GM15510 (cell line): ENCODE measurements around the gene MAN2B2.

ENCODE experiments used
- POLR2A ChIP-seq: IDR thresholded peaks from 3 replicates; pipeline ENCODE4 v1.6.1; 2011; ENCODE audit warnings: borderline replicate concordance; ENCODE audit not compliant: insufficient read length; ENCODE audit errors: extremely low read depth

Gene MAN2B2

DNA sequence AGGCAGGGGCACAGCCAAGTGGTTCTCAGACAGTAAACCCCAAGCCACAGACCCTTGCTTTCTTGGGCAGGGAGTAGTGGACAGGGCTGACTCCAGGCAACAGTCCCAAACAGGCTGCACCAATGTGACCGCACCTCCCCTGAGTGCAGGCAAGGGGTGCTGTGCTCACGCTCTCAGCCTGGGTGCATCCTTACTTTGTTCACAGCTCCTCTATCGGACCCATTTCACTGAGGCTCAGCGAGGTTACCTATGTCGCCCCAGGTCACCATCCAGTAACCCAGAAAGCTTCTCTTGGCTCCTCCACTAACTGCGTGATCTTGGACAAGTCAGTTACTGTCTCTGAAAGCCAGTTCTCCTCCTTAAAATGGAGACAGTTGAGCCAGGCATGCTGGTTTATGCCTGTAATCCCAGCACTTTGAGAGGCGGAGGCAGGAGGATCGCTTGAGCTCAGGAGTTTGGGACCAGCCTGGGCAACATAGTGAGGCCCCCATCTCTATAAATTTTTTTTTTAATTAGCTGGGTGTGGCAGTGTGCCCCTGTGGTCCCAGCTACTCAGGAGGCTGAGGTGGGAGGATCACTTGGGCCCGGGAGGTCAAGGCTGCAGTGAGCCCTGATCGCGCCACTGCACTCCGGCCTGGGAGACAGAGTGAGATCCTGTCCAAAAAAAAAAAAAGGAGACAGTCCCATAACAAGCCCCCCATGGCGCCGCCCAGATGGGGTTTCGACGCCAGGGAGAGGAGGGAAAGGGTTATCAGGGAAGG, 823 bp upstream of the MAN2B2 start:
- no peak for TF ChIP-seq POLR2A

DNA sequence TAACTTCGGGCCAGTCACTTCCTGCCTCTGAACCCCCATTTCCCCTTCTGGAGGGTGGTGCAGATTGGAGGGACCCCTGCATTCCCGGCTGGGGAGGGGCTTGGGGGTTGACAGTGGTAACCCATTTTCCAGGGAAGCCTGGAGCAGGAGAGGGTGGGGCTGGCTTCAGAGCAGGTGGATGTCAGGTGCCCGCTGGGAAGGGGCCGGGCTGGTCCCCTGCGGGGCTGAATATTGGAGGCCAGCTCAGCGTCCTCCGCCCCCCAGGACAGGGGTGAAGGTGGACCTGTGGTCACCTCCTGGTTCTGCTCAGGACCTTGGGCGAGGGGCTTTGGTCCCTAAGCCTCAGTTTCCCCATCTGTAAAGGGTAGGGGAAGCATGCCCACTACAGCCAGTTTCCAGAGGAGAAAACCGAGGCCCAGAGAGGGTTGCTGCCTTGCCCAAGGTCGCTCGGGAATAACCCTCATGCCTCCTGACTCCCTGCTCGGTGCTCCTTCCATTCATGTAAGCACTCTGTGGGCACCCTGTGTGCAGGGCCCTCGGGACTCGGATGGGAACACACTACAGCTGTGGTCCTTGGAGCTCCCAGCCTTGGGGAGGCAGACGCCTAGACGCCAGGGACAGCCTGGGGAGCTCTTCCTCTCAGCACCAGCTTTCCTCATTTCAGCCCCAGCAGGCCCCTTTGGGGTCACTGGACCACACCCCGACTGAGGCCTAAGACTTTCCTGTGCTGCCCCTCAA, 683 bp downstream of the MAN2B2 start:
- TF ChIP-seq POLR2A: no peak

DNA sequence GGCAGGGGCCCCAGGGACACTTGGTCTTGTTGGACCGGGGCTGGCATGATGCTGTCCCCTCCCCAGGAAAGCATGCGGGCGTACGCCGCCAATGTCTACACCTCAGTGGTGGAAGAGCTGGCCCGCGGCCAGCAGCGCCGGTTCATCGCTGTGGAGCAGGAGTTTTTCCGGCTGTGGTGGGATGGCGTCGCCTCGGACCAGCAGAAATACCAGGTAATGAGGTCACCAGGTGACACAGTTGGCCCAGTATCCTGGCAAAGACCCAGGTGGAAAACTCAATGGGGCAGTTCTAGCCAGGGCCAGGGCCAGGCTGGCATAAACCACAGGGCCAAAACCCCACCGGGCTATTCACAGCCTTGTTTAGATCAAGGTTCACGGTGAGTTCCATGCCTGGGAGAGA, 1.5 kb downstream of the MAN2B2 start:
- TF ChIP-seq POLR2A: no peak

DNA sequence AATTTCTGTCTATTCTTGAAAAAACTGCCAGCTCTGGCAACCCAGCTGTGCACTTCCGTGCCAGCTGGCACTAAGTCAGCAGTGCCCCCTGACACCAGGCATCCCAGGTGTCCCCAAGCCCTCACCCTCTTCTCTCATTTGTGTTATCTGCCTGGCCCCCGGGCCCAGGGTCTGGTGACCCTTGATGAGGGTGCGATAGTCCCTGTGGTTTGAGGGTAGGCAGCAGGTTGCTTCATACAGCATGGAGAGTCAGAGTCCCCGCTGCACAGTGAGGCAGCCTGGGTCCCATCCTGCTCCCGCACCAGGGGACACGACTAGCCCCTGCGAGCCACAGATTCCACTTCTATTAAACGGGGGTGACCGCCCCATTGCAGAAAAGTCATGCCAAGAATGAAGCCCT, 1.9 kb downstream of the MAN2B2 start:
- no peak for TF ChIP-seq POLR2A

DNA sequence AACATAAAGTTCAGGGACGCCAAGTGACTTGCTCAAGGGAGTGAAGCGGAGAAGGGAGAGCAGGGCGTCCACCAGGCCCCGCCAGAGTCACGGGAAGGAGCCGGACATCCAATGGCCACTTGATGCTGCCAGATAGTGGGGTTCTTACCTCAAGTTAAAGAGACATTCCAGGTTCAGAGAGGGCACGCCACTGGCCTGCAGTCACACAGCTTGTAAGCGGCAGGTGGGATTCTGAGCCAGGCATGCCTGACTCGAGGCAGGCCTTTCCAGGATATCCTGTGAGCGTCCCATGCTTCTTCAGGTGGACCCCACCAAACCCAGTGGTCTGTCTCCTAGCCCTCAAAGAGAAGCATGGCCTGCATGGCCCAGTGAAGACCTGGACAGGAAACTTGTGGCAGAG, 2.4 kb downstream of the MAN2B2 start:
- no peak for TF ChIP-seq POLR2A

DNA sequence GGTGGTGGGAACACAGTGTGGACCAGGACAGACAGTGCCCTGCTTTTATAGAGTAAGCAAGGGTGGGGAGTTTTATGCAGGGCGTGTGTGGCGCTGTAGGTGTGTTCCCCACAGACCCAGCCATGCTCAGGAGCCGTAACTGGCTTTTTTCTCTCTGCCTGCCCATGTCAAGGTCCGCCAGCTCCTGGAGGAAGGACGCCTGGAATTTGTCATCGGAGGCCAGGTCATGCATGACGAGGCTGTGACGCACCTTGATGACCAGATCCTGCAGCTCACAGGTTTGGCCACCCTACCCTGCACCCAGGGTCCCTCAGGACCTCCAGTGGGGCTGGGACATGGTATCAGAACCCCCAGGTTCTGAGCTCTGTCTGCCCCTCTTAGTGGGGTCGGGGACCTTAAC, 3.2 kb downstream of the MAN2B2 start:
- no peak for TF ChIP-seq POLR2A

DNA sequence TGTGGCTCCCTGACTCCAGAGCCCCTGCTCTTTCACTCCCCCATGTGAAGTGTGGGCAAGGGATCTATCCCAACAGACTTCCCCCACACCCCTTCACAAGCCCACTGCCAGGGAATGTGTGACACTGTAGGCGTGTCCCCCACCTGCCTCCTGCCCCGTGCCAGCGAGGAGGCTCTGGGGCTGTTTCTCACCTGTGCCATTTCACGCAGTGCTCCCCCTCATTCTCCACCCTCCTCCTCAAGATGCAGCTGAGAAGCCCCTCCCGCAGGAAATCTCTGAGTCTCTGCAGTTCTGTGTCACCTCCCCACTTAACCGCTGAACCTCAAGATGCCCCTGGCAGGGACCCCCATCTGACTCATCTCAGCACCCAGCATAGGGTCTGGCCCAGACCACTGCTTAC, 5.4 kb downstream of the MAN2B2 start:
- TF ChIP-seq POLR2A: no peak

DNA sequence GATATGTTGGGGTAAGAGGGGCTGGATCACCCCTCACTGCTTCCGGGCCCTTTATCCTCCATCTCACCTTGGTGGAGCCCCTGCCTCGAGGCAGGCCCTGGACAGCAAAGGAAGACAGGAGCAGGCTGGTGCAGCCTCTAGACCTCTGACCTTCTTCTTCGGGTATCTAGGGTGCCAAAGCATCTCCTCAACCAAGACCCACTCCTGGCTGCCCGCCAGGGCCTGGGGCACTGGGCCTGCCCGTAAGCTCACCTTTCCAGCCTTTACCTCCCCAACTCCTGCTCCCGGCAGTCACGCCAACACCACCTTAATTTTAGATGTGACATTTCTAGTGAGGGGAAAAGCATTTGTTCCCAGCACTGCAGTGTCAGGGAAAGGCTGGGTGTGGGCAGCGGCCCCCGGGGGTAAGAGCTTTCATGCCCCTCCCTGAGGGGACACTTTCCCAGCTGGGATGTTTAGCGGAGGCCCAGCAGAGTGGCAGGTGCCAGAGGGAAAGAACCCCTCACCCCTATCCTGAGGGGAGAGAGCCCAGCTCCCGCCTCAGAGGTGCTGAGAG, 6.7 kb downstream of the MAN2B2 start:
- no peak for TF ChIP-seq POLR2A

DNA sequence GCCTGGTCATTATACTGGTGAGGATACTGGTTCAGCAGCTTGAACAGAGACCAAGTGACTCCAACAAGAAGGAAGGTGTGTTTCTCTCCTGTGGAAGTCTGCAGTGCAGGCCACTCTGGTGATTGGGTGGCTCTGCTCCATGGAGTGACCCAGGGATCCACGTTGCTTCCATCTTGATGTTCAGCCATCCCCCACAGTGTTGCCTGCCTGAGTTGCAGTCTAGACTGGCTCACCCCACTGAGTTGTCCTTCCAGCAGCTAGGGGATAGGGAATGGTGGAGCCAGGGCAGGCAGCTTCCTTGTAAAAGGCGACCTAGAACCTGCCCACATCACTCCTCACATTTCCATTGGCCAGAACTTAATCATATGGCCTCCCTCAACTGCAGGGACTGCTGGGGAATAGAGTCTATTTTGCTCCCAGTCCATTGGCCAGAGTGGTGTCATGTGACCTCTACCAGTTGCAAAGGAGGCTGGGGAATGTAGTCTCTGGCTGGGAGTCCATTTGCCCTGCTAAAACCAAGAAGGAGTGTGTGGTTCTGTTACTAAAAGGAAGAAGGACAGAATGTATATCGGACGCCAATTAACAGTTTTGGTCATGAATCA, 8.0 kb downstream of the MAN2B2 start:
- no peak for TF ChIP-seq POLR2A

DNA sequence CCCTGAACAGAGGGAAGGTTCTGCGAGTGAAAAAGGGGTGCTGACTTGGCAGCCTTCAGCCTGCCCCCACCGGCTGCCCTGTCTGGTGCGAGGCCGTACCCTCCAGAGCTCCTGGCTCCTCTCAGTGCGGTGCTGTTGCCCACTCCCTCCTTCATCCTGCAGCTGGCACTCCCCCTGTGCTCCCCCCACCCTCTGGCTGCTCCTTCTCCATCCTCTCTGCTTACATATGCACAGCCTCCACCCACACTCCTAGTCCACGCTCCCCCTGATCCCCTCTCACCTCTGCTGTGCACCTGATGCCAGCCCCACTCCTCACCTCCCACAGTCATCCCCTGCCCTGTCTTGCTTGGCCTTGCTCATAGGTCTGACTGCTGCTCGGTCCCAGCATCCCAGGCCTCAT, 9.9 kb downstream of the MAN2B2 start:
- TF ChIP-seq POLR2A: no peak

DNA sequence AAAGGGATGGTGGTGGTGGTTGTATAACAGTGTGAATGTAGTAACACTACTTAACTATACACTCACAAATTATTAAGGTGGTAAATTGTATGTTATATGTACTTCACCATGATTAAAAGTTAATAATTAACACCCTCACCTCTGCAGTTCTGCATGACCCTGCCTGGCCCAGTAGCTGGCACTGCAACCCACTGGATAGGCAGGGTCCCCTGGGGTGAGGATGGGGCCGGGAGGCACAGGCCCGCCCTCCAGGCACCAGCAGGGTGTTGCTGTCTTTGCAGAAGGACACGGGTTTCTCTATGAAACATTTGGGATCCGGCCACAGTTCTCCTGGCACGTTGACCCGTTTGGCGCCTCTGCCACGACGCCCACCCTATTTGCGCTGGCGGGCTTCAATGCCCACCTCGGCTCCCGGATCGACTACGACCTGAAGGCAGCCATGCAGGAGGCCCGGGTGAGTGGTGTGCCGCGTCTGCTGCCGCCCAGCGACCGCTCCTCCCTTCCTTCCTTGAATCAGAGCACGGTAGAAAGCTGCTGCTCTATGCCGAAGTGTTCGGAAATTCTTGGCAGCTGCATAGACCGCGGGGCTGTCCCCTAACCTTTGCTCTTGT, 11.8 kb downstream of the MAN2B2 start:
- TF ChIP-seq POLR2A: no peak

DNA sequence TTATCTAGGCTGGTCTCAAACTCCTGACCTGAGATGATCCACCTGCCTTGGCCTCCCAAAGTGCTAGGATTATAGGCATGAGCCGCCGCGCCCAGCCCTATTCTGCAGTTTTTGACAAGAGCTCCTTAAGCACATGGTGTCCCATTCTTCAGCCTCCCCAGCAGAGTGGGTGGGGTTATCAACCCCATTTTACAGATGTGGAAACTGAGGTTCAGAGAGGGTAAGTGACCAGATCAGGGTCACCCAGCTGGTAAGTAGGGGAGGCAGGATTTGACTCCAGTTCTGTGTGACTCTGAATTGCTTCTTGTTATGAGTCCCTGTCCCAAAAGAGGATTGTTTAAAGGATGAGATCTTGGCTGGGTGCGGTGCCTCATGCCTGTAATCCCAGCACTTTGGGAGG, 14.5 kb downstream of the MAN2B2 start:
- no peak for TF ChIP-seq POLR2A

DNA sequence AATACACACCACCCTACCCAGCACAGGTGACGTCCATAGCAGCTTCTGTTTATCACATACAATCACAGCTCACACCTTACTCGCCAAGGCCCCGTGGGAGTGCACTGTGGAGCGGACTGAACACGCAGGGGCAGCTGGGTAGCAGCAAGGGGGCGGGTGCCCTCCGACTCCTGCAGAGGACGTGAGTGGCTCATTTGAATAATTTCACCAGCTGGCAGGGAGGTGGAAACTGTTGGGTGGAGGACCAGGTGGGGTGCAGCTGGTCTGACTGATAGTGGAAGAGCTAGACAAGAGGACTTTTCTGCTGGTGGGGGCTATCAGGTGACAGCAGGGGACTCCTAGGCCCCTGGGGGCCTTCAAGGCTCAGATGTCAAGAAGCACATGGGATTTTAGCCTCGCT, 16.3 kb downstream of the MAN2B2 start:
- no peak for TF ChIP-seq POLR2A

DNA sequence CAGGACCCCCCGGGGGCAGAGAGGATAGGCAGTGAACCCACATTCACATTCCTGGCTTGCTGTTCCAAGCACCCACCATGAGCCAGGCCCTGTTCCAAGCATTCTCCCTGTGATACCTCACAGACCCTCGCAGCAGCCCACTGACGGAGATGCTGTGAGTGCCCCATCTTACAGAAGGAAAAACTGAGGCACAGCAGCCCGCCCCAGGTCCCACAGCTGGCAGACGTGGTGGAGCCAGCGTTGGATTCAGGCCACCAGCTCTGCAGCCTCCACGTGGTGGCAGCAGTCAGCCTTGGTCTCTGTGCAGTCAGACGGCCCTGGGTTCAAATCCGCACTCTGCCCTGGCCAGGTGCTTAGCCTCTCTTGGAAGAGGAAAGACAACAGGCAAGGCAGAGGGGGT, 16.8 kb downstream of the MAN2B2 start:
- TF ChIP-seq POLR2A: no peak

DNA sequence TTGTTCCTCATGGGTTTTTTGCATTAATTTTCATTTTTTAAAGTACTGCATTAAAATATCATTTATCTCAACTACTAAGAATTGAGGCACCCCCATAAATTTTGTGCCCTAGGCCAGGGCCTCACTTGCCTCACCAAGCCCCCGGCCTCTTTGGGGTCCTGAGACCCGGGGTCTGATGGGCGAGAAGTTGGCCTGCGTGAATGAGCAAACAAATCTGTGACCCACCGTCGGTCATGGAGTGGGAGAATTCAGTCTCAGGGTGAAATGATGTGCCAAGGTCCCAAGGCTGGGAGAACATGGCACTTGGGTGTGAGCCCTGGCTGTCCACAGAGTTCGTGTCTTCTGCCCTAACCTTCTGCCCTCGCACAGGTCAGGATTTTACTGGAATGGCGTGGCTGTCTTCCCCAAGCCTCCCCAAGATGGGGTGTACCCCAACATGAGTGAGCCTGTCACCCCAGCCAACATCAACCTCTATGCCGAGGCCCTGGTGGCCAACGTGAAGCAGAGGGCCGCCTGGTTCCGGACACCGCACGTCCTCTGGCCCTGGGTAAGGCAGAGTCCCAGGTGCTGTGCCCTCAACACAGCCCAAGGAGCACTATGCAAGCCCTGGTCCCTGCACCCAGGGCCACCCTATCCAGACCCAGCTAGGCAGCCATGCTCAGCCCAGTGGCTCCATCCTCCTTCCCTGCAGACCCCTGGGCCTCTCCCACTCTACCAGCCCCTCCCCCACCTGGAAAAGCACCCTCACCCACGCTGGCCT, 18.0 kb downstream of the MAN2B2 start:
- TF ChIP-seq POLR2A: no peak

DNA sequence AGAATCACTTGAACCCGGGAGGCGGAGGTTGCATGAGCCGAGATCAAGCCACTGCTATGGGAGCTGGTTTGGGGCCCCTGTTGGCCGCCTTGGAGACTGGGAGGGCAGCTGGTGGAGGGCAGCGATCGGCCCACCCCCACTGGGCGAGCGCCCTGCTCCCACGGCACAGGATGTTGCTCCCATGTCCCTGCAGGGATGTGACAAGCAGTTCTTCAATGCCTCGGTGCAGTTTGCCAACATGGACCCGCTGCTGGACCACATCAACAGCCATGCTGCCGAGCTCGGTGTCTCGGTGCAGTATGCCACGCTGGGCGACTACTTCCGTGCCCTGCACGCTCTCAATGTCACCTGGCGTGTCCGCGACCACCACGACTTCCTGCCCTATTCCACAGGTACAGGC, 19.4 kb downstream of the MAN2B2 start:
- TF ChIP-seq POLR2A: no peak
